NCI-H2081 (cell line): ENCODE results near the gene GHITM.
"Not testable (repeated sequence)": the region's sequence is repeated elsewhere in the genome, so short reads cannot be mapped to it uniquely, and the experiment has no call there.

Experiments
- DNase-seq, 2 experiments: peaks; one replicate each; lab custom pipeline; 2025; lab: John Stamatoyannopoulos, UW

Gene GHITM

GRCh38 chr10:84139126-84140035 lies at the start of gene GHITM:
Gene GHITM (plus strand): TSS chr10:84139509. CDS start chr10:84141501, 1,992 bp downstream.
- DNase-seq, result peak; percentile 94 to 95

GRCh38 chr10:84095811-84096497 lies 43.4 kb upstream of the GHITM start:
- no peak for DNase-seq

GRCh38 chr10:84097787-84098353 lies 41.4 kb upstream of the GHITM start:
- peak; percentile 26 to 34 for DNase-seq

GRCh38 chr10:84098667-84099066 lies 40.6 kb upstream of the GHITM start:
- DNase-seq, result no peak

- DNase-seq, result no peak
Observed at GRCh38 chr10:84101042-84101441, 38.3 kb upstream of the GHITM start.

GRCh38 chr10:84108797-84109196 lies 30.5 kb upstream of the GHITM start:
- DNase-seq, result no peak

- DNase-seq, result not testable (repeated sequence)
Observed at GRCh38 chr10:84109772-84110171, 29.5 kb upstream of the GHITM start.

- DNase-seq, result not testable (repeated sequence)
Observed at GRCh38 chr10:84113468-84113867, 25.8 kb upstream of the GHITM start.

- DNase-seq, result no peak
Observed at GRCh38 chr10:84114088-84114667, 25.1 kb upstream of the GHITM start.

- DNase-seq, result not testable (repeated sequence)
Observed at GRCh38 chr10:84117204-84117603, 22.1 kb upstream of the GHITM start.

- DNase-seq, result no peak
Observed at GRCh38 chr10:84117686-84118394, 21.5 kb upstream of the GHITM start.

GRCh38 chr10:84118395-84119006 lies 20.8 kb upstream of the GHITM start:
- no peak for DNase-seq

- DNase-seq, result no peak
Observed at GRCh38 chr10:84123362-84123761, 15.9 kb upstream of the GHITM start.

GRCh38 chr10:84125910-84126784 lies 13.2 kb upstream of the GHITM start:
- not testable (repeated sequence) for DNase-seq

- no peak for DNase-seq
Observed at GRCh38 chr10:84126785-84127167, 12.5 kb upstream of the GHITM start.

GRCh38 chr10:84135836-84136235 lies 3.5 kb upstream of the GHITM start:
- DNase-seq, result no peak

GRCh38 chr10:84137811-84138210 lies 1.5 kb upstream of the GHITM start:
- DNase-seq, result no peak

- DNase-seq, result peak in 1 of 2 experiments; percentile 27
Observed at GRCh38 chr10:84138478-84139125, 707 bp upstream of the GHITM start.

GRCh38 chr10:84140036-84140379 lies 699 bp downstream of the GHITM start:
- DNase-seq, result no peak

GRCh38 chr10:84147347-84147746 lies 8.0 kb downstream of the GHITM start:
- DNase-seq, result no peak
